Ascending aorta (tissue), 2 donors: ENCODE data around the gene IL1R2. TPM values are rescaled to one million over a fixed set of nuclear protein-coding genes. Genes with fewer than 3 reads are reported as not detected.

Source experiments
- DNase-seq, 2 donors: peaks; one replicate each; pipeline ENCODE4 v3.0.0-alpha.2; 2019; ENCODE audit warnings: low spot score in 2 of 2
- H3K27ac ChIP-seq, 2 donors: fragments of 200-600 bp; sonication (generic); one replicate each; pipeline ENCODE4 v1.5.1; 2016 to 2017; ENCODE audit warnings: mild to moderate bottlenecking in 1 of 2
- H3K27me3 ChIP-seq: fragments of 200-600 bp; sonication (generic); one replicate; pipeline ENCODE4 v1.5.1; 2017
- H3K36me3 ChIP-seq, 2 donors: fragments of 200-600 bp; sonication (generic); one replicate each; pipeline ENCODE4 v1.5.1; 2016
- H3K4me1 ChIP-seq, 2 donors: fragments of 200-600 bp; sonication (generic); one replicate each; pipeline ENCODE4 v1.5.1; 2016 to 2017; ENCODE audit warnings: mild to moderate bottlenecking in 1 of 2
- H3K4me3 ChIP-seq, 2 donors: fragments of 200-600 bp; sonication (generic); one replicate each; pipeline ENCODE4 v1.5.1; 2016 to 2017; ENCODE audit warnings: mild to moderate bottlenecking in 1 of 2
- H3K9me3 ChIP-seq, 2 donors: fragments of 200-600 bp; sonication (generic); one replicate each; pipeline ENCODE4 v1.5.1; 2016
- CTCF ChIP-seq, 3 experiments: fragments of 200-600 bp in 2 of 3; fragments of 450-650 bp in 1 of 3; sonication (generic) in 2 of 3; IDR thresholded peaks; one replicate each; pipeline ENCODE4 v1.5.1; 2016 to 2019; ENCODE audit warnings: antibody characterized with exemption in 3 of 3, mild to moderate bottlenecking in 1 of 3, moderate library complexity in 1 of 3
- intact Hi-C: fragments of 100-400 bp; cut with DNase I; formaldehyde crosslinking; loops from one replicate; pipeline ENCODE4 v1.15.1; 2023
- total RNA-seq: library from RNA; depleted of rRNA; stranded (reverse); fragments of >200 nt; gene quantifications from one replicate; pipeline ENCODE4 v1.1.0, GENCODE V29; 2016

IL1R2 gene
- total RNA-seq, 1 donor from 2014 or later, result 25.4 TPM

- Histone ChIP-seq H3K27me3 (no peaks in the 10 kb centered on the region), H3K4me1 (peaks cover 0 to 11% of the 10 kb centered on the region in 2 donors), H3K9me3 (no peaks in the 10 kb centered on the region), H3K36me3 (no peaks in the 10 kb centered on the region), H3K27ac (no peak overlapping the region), H3K4me3 (no peak overlapping the region)
- no peak for DNase-seq
- no peak for TF ChIP-seq CTCF (IDR thresholded peaks at IDR 0.05)
- intact Hi-C loops, result no loop called here
Observed at GRCh38 chr2:102074152-102074783, 82.5 kb downstream of the IL1R2 start.

GRCh38 chr2:102075479-102075878 is 83.7 kb downstream of the IL1R2 start:
- no peaks in the 10 kb centered on the region for H3K36me3 ChIP-seq
- intact Hi-C loops, result no loop called here
- no peak overlapping the region for H3K4me3 ChIP-seq
- no peaks in the 10 kb centered on the region for H3K9me3 ChIP-seq
- no peak for TF ChIP-seq CTCF (IDR thresholded peaks at IDR 0.05)
- no peaks in the 10 kb centered on the region for H3K27me3 ChIP-seq
- H3K27ac ChIP-seq, result no peak overlapping the region
- H3K4me1 ChIP-seq, result peaks cover 0 to 3% of the 10 kb centered on the region in 2 donors
- no peak for DNase-seq

- intact Hi-C loops, result no loop called here
- no peaks in the 10 kb centered on the region for H3K4me1 ChIP-seq
- TF ChIP-seq CTCF (IDR thresholded peaks at IDR 0.05), result no peak
- no peak for DNase-seq
- no peak overlapping the region for H3K4me3 ChIP-seq
- H3K36me3 ChIP-seq, result no peaks in the 10 kb centered on the region
- no peak overlapping the region for H3K27ac ChIP-seq
- no peaks in the 10 kb centered on the region for H3K27me3 ChIP-seq
- H3K9me3 ChIP-seq, result no peaks in the 10 kb centered on the region
Observed at GRCh38 chr2:102076512-102076911, 84.8 kb downstream of the IL1R2 start.

Other genes starting within 250 kb of the IL1R2 start
- 132 TPM for gene IL1R1, start 150.8 kb downstream of the IL1R2 start, total RNA-seq
- gene IL1RL2, start 195.1 kb downstream of the IL1R2 start, total RNA-seq, result not detected